Activated naive CD8-positive, alpha-beta T cell treated with anti-CD3 and anti-CD28 coated beads, Interleukin-2, amount 50 U/mL, for 24 hours (primary cell): ENCODE data around the gene MLYCD.

Experiments
- ATAC-seq: fragments of 150-1000 bp; cut with Tn5 transposase; one replicate; pipeline ENCODE4 v1.10.0; 2021
- DNase-seq: peaks from one replicate; pipeline ENCODE4 v3.0.0; 2021
- H3K27ac Mint-ChIP-seq: one replicate; pipeline ENCODE4 v1.8.0; 2021; ENCODE audit warnings: mild to moderate bottlenecking, mixed read lengths
- H3K27me3 Mint-ChIP-seq: one replicate; pipeline ENCODE4 v1.8.0; 2021; ENCODE audit warnings: mixed read lengths
- H3K36me3 Mint-ChIP-seq: one replicate; pipeline ENCODE4 v1.8.0; 2021; ENCODE audit warnings: low read depth, mixed read lengths
- H3K4me1 Mint-ChIP-seq: one replicate; pipeline ENCODE4 v1.8.0; 2021; ENCODE audit warnings: mixed read lengths
- H3K4me3 Mint-ChIP-seq: one replicate; pipeline ENCODE4 v1.8.0; 2021; ENCODE audit warnings: mild to moderate bottlenecking, moderate library complexity, mixed read lengths
- H3K9me3 Mint-ChIP-seq: one replicate; pipeline ENCODE4 v1.8.0; 2021; ENCODE audit warnings: mixed read lengths

MLYCD gene

DNA sequence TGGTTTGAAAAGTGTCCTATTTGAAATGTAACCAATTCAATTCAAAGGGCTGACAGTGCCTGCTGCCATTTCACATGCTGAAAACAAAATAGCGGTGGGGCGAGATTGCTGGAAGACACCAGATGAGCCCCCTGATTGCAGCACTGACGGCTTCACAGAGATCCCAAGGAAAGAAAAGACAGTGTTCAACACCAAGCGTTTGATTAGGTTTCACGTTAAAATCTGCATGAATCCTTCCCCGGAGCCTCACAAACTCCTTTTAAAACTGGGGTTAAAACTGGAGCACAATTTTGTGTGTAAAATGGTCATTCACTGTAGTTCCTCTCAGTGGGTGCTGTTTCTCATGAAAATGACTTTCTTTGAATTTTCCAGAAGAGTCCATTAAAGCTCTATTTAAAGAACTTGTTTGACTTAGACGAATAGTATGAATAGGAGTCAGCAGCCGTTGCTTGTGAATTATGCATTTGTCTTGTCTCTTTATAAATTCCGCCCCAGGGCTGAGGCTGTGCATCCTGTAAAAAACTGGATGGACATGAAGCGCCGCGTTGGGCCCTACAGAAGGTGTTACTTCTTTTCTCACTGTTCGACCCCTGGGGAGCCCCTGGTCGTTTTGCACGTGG lies 8.8 kb downstream of the MLYCD start:
- Mint-ChIP-seq H3K4me3 (no peak overlapping the region), H3K27ac (no peak overlapping the region), H3K27me3 (no peaks in the 10 kb centered on the region), H3K4me1 (peaks cover 2% of the 10 kb centered on the region), H3K9me3 (no peaks in the 10 kb centered on the region), H3K36me3 (peaks cover 5% of the 10 kb centered on the region)
- no peak for ATAC-seq
- DNase-seq: no peak

DNA sequence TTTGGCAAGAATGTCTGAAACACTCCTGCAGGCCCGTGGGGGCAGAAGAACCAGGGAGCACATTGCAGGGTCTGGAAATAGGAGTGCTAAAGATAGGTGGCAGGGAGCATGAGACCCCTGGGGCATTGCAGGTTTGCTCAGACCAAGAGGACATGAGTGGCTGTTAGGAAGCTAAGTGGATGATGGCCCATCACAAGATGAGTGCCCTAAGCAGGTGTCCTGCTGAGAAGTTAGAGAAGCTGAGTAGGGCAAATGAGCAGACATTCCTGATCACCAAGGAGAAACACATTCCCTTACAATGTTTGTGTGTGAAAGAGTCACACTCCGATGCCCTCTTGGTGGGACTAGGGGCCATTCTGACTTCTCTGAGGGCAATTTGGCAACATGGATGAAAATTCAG lies 9.9 kb downstream of the MLYCD start:
- Mint-ChIP-seq H3K4me3 (no peak overlapping the region), H3K27ac (no peak overlapping the region), H3K4me1 (no peaks in the 10 kb centered on the region), H3K9me3 (no peaks in the 10 kb centered on the region), H3K36me3 (peaks cover 10% of the 10 kb centered on the region), H3K27me3 (no peaks in the 10 kb centered on the region)
- no peak for DNase-seq
- ATAC-seq: no peak

DNA sequence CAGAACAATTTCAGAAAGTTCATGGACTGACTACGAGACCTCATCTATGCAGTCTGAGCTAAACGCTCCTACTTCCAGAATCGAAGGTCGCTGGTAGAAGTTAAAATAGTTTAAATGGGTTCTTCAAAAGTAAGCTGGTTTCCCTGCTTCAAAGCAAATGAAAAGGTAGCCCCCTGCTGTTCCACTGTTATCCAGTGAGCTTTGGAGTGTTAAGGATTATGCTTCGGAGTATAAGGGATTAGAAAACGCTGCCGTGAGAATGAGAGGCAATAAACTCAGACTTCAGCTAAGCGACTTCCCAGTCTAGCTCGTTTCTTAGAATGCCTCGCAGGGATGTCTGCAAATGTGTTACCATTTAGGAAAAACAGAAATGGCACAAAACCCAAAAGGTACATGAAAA lies 12.4 kb downstream of the MLYCD start:
- Mint-ChIP-seq H3K9me3 (no peaks in the 10 kb centered on the region), H3K4me1 (peaks cover 2% of the 10 kb centered on the region), H3K36me3 (peaks cover 21% of the 10 kb centered on the region), H3K27me3 (no peaks in the 10 kb centered on the region), H3K27ac (no peak overlapping the region), H3K4me3 (no peak overlapping the region)
- DNase-seq (no peak), ATAC-seq (no peak)

DNA sequence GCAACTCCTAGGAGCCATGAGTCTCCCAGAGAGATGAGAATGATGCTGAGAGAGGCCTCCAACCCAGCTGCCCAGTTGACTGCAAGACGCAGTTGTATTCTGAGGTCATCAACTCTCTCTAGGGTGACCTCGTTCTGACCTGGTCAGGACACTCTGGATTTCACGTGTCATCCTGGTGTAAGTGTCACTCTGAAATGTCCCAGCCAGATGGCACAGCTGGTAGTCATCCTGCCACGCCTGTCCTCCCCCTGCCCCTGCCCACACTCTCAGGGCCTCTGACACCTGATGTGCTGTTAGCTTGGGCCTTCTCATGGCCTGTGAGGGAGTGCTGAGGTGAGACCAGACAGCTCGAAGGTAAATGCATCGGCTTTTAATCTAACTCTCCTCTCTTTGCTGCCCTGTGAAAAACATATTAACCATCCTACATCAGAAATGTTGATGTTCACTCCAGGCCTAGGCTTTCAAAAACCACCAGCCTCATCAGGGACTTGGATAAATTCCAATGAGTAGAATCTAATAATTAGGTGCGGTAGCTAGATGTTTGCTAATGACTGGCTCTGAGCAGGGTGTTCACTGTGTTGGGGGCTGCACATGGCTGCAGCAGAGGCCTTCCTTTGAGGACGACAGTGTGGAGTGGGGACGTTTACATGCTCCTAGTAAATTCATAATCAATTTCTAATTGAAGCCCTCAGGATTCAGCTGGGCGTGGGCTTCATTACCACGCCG lies 13.8 kb downstream of the MLYCD start:
- Mint-ChIP-seq H3K4me1 (peaks cover 2% of the 10 kb centered on the region), H3K4me3 (no peak overlapping the region), H3K27ac (peak overlapping the region; percentile 22), H3K9me3 (no peaks in the 10 kb centered on the region), H3K27me3 (no peaks in the 10 kb centered on the region), H3K36me3 (peaks cover 28% of the 10 kb centered on the region)
- ATAC-seq (no peak), DNase-seq (no peak)

DNA sequence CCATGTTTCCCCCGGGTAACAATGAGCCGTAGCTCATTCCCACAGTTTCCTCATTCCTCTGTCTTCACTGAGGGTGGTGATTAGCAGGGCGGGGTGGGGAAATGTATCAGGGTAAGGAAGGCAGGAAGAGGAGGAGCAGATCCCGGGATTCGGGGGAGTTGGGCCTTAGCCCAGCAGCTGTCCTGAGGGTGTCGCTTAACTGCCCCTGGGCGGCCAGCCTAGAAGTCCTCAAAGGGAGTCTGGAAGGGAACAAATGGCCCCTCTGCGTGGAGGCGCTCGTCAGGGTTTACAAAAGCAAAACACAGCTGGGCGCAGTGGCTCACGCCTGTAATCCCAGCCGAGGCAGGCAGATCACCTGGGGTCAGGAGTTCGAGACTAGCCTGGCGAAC lies 14.3 kb downstream of the MLYCD start:
- Mint-ChIP-seq H3K27me3 (no peaks in the 10 kb centered on the region), H3K36me3 (peaks cover 31% of the 10 kb centered on the region), H3K27ac (peak overlapping the region; percentile 22), H3K4me1 (peaks cover 2% of the 10 kb centered on the region), H3K4me3 (no peak overlapping the region), H3K9me3 (no peaks in the 10 kb centered on the region)
- DNase-seq: no peak
- no peak for ATAC-seq

DNA sequence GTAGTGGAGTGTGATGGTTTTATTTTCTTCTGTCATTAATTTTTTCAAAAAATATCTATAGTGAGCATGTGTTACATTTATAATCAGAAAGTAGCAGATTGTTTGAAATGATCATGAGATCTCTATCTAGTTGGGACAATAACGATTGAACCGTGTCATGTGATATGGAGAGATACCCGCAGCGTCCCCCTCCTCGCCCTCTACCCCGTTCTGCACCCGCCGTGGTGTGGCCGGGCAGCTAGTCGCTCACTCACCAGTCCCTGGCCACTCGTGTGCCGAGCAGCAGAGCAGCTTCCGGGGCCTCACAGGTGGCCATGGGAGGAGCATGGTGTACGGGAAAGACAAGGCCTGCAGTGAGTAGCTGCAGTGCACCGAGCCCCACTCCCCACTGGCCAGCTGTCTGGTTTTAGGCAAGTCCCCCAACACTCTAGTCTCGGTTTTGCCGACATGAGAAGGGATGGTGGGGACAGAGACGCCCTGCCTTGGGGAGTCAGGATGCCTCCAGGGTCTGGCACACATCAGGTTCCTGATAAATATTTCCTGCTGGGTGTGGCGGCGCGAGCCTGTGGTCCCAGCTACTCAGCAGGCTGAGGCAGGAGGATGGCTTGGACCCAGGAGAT lies 15.3 kb downstream of the MLYCD start:
- H3K4me3 Mint-ChIP-seq: no peak overlapping the region
- peaks cover 2% of the 10 kb centered on the region for H3K4me1 Mint-ChIP-seq
- ATAC-seq (no peak), DNase-seq (no peak)
- H3K36me3 Mint-ChIP-seq: peaks cover 41% of the 10 kb centered on the region
- no peaks in the 10 kb centered on the region for H3K9me3 Mint-ChIP-seq
- no peaks in the 10 kb centered on the region for H3K27me3 Mint-ChIP-seq
- H3K27ac Mint-ChIP-seq: no peak overlapping the region

DNA sequence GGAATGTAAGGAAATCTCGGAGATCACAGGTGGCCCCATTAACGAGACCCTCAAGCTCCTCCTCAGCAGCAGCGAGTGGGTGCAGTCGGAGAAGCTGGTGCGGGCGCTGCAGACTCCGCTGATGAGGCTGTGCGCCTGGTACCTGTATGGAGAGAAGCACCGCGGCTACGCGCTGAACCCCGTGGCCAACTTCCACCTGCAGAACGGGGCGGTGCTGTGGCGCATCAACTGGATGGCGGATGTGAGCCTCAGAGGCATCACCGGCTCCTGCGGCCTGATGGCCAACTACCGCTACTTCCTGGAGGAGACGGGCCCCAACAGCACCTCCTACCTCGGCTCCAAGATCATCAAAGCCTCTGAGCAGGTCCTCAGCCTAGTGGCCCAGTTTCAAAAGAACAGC lies 16.2 kb downstream of the MLYCD start:
- H3K4me1 Mint-ChIP-seq: peaks cover 2% of the 10 kb centered on the region
- no peak for ATAC-seq
- no peak for DNase-seq
- no peaks in the 10 kb centered on the region for H3K9me3 Mint-ChIP-seq
- no peaks in the 10 kb centered on the region for H3K27me3 Mint-ChIP-seq
- no peak overlapping the region for H3K27ac Mint-ChIP-seq
- H3K4me3 Mint-ChIP-seq: no peak overlapping the region
- peaks cover 45% of the 10 kb centered on the region for H3K36me3 Mint-ChIP-seq

DNA sequence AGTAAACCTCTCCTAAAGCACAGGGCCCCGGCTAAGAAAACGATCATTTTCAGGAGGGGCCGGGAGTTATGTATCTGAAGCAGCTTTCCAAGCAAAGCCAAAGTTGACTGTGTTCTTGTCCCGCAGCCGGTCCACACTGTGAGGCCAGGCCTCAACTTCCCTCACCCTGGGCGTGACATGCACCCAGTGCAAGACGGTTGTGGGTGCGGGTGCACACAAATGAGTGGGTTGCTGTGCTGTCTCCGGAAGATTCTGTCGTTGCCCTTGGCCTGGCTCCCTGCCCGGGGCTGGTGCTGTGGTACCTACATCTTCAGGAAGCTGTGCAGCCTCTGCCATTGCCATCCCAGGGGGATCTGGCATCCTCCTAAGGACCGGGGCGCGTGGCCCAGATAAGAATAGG lies 16.6 kb downstream of the MLYCD start:
- no peak for DNase-seq
- H3K4me1 Mint-ChIP-seq: peaks cover 2% of the 10 kb centered on the region
- ATAC-seq: no peak
- H3K4me3 Mint-ChIP-seq: no peak overlapping the region
- no peaks in the 10 kb centered on the region for H3K9me3 Mint-ChIP-seq
- H3K36me3 Mint-ChIP-seq: peaks cover 45% of the 10 kb centered on the region
- no peaks in the 10 kb centered on the region for H3K27me3 Mint-ChIP-seq
- H3K27ac Mint-ChIP-seq: no peak overlapping the region

DNA sequence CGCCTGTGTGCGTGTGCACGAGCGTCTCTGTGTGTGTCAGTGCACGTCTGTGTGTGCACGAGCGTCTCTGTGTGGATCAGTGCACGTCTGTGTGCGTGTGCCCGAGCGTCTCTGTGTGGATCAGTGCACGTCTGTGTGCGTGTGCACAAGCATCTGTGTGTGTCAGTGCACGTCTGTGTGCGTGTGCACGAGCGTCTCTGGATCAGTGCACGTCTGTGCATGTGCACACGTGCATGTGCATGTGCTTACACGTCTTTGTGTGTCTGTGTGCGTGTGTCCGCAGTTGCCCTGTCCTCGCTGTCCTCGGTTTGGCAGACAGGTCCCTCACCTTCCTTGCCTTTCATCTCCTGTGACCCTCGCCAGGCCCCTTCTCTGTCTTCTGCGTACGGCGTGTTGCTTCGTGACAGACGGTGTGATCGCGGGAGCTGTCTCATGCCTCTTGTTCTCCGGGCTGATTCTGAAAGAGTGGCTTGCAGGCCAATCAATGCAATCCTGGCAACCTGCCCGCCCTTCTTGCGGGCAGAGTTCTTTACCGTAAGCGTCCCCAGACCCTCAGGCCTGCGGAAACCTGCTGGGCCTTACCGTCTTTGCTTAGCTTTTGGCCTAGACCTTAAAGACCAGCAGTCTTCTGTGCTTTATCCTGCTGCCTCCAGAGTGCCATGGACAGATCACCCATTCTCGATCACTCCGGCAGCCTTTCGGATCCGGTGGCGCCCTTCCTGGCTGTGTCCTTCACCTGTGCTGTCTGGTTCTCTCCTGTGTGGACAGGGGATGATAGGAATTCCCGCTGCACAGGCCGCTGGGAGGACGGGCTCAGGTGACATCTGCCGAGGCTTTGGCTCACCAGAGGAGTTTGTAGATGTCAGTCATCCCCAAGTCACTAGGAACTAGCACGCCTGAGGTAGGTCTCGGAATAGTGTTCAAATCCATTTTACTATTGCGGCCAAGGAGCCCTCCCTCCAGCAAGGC lies 18.5 kb downstream of the MLYCD start:
- Mint-ChIP-seq H3K27ac (no peak overlapping the region), H3K4me1 (peaks cover 2% of the 10 kb centered on the region)
- no peak for ATAC-seq

DNA sequence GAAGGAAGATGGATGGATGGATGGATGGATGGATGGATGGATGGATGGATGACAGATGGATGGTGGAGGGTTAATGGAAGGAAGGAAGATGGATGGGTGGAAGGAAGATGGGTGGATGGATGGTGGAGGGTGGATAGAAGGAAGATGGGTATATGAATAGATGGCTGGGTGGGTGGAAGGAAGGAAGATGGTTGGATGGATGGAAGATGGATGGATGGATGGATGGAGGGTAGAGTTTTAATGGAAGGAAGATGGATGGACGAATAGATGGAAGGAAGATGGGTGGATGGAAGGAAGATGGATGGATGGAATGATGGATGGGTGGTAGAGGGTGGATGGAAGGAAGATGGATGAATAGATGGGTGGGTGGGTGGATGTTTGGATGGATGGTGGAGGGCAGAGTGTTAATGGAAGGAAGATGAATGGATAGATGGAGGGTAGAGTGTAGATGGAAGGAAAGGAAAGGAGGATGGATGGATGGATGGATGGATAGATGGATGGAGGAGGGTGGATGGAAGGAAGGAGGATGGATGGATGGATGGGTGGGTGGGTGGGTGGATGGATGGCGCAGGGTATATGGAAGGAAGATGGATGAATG lies 22.1 kb downstream of the MLYCD start:
- DNase-seq (no peak), ATAC-seq (no peak)
- H3K4me1 Mint-ChIP-seq: peaks cover 1% of the 10 kb centered on the region
- H3K36me3 Mint-ChIP-seq: peaks cover 33% of the 10 kb centered on the region
- no peaks in the 10 kb centered on the region for H3K9me3 Mint-ChIP-seq
- peak overlapping the region; percentile 18 for H3K27ac Mint-ChIP-seq
- H3K4me3 Mint-ChIP-seq: no peak overlapping the region
- H3K27me3 Mint-ChIP-seq: no peaks in the 10 kb centered on the region

More for the DNA sequence above, 18.5 kb downstream of the MLYCD start:
- H3K36me3 Mint-ChIP-seq: peaks cover 46% of the 10 kb centered on the region
- H3K4me3 Mint-ChIP-seq: no peak overlapping the region
- no peak for DNase-seq
- H3K9me3 Mint-ChIP-seq: no peaks in the 10 kb centered on the region
- no peaks in the 10 kb centered on the region for H3K27me3 Mint-ChIP-seq

DNA sequence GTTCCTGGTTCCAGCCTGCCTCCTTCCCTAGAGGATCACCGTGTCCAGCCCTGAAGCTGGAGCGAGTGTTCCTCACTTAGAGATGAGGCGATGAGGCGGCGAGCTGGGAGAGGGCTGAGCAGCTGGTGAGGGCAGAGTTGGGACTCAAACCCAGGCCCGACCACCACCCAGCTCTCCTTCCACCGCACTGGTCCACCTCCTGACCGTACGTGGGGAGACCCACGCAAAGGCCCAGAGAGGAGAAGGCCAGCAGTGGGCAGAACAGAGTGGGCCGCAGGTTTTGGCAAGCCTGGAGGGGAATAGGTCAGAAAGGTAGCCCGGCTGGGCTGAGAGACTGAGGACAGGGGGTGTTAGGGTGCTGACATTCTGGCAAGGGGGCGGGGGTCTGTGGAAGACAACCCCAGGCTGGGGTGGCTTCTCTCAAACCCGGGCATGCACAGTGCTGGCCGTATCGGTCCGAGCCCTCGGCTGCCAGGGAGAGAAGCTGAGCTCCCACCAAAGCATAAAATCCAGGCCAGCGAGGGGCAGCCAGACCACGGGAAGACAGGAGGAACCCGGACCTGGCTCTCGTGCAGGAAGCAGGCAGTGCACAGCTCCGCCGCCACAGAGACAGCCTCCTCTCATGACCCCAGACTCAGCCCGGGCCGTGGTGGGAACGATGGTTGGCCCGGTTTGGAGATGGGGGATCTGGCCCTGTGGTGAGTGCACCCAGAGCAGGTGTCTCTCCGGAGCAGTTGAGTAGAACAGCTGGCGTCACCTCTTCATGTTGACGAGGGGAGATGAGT lies 24.9 kb downstream of the MLYCD start:
- no peak for ATAC-seq
- no peak overlapping the region for H3K27ac Mint-ChIP-seq
- no peaks in the 10 kb centered on the region for H3K4me1 Mint-ChIP-seq
- H3K27me3 Mint-ChIP-seq: no peaks in the 10 kb centered on the region
- H3K4me3 Mint-ChIP-seq: no peak overlapping the region
- DNase-seq: no peak
- H3K36me3 Mint-ChIP-seq: peaks cover 14% of the 10 kb centered on the region
- no peaks in the 10 kb centered on the region for H3K9me3 Mint-ChIP-seq

DNA sequence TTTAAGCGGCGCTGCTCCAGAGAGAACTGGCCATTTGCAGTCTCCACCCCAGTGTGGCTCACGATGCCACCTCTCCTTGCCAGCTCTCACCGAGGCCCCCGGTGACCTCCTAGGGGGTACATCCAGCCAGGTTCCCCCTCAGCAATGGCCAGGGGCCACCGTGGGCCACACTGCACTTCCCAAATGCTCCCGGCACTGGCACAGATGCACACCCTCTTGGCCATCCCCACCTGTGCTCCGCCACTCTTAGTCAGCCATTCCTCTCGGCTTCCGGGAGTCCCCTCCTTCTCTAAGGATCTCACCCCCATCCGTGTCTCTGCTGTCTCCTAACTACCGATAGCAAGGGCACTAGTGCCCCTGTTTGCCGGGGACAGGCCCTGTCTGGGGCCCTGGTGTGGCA lies 25.8 kb downstream of the MLYCD start:
- H3K4me3 Mint-ChIP-seq: no peak overlapping the region
- no peaks in the 10 kb centered on the region for H3K4me1 Mint-ChIP-seq
- peaks cover 6% of the 10 kb centered on the region for H3K36me3 Mint-ChIP-seq
- no peaks in the 10 kb centered on the region for H3K27me3 Mint-ChIP-seq
- no peak for DNase-seq
- no peaks in the 10 kb centered on the region for H3K9me3 Mint-ChIP-seq
- H3K27ac Mint-ChIP-seq: no peak overlapping the region
- ATAC-seq: no peak

DNA sequence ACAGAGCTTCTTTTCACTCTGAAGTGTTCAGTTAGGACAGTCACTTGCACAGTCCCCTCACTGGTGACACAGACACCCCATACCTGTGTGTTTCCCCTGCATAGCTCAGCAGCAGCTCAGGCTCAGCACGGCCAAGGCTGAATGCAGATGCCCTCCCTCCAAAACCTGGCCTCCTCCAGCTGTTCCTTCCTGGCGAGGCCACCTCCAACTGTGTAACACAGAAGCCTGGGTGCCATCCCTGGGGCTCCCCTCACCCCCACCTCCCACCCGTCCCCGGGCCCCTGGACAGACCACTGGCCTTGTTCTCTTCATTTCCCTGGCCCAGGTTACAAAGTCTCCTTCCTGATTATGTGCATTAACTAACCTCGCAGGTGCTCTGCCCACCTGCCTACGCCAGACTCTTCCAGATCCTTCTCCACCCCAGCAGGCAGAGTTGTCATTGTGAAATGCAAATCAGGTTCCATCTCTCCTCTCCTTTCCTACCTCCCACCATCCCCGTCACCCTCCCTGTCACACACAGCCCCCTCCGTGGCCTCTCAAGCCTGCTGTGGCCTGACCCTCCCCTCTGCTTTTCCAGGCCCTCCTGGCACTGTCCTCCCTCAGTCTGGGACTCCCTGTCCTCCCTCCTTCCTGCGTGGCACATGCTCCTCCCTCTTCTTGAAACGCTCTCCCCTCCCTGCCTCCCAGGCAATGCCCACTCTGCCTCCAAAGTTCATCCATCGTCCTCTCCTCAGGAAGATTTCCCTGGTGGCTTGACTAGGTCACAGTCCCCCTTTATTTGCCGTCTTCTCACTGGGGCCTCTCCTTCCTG lies 26.4 kb downstream of the MLYCD start:
- Mint-ChIP-seq H3K27ac (no peak overlapping the region), H3K9me3 (no peaks in the 10 kb centered on the region), H3K4me1 (no peaks in the 10 kb centered on the region), H3K36me3 (peaks cover 3% of the 10 kb centered on the region), H3K27me3 (no peaks in the 10 kb centered on the region), H3K4me3 (no peak overlapping the region)
- ATAC-seq (no peak), DNase-seq (no peak)
